ENCODE measurements around the gene S100A3. TPM values are rescaled to one million over a fixed set of nuclear protein-coding genes. Genes with fewer than 3 reads are reported as not detected.

The S100A3 gene
- total RNA-seq, 4 donors from 2014 or later: 1.1 to 2.7 TPM; not detected in 2

- Histone ChIP-seq H3K36me3 (no peaks in the 10 kb centered on the region), H3K9me3 (no peaks in the 10 kb centered on the region), H3K27ac (peak overlapping the region in 3 of 4 donors; percentile 31 to 97 (median 88)), H3K4me3 (no peak overlapping the region), H3K27me3 (no peaks in the 10 kb centered on the region), H3K4me1 (peaks cover 0 to 72% (median 46%) of the 10 kb centered on the region in 4 donors)
- no peak for DNase-seq (ENCODE audit: low spot score in 2 of 2)
- TF ChIP-seq CTCF (IDR thresholded peaks at IDR 0.05) (no peak), EP300 (IDR thresholded peaks at IDR 0.05) (no peak), POLR2A (IDR thresholded peaks at IDR 0.05) (no peak)
- 62 to 67% methylated on average over 13 of the region's 13 CpGs for WGBS, 2 donors
These were observed 7.1 kb downstream of the S100A3 start for GRCh38 chr1:153541641-153542590.

GRCh38 chr1:153540394-153541361, 8.4 kb downstream of the S100A3 start, which contains the start of gene S100A5:
Gene S100A5 (minus strand): TSS chr1:153540934. CDS start chr1:153540191, 743 bp downstream.
- Histone ChIP-seq H3K27ac (peak within 1 kb of the TSS in 3 of 4 donors; percentile 31 to 97 (median 88)), H3K9me3 (no peaks in the 10 kb centered on the region), H3K4me3 (no peak within 1 kb of the TSS), H3K27me3 (no peaks in the 10 kb centered on the region), H3K36me3 (no peaks in the 10 kb centered on the region), H3K4me1 (peaks cover 0 to 67% (median 42%) of the 10 kb centered on the region in 4 donors)
- 71 to 75% methylated on average over 11 of the region's 11 CpGs for WGBS, 2 donors
- TF ChIP-seq POLR2A (IDR thresholded peaks at IDR 0.05): no peak
- no peak for TF ChIP-seq CTCF (IDR thresholded peaks at IDR 0.05)
- no peak for TF ChIP-seq EP300 (IDR thresholded peaks at IDR 0.05)
- no peak for DNase-seq (ENCODE audit: low spot score in 2 of 2)

- Histone ChIP-seq H3K4me1 (peaks cover 0 to 62% (median 33%) of the 10 kb centered on the region in 4 donors), H3K9me3 (no peaks in the 10 kb centered on the region), H3K4me3 (no peak overlapping the region), H3K27me3 (no peaks in the 10 kb centered on the region), H3K36me3 (no peaks in the 10 kb centered on the region), H3K27ac (peak overlapping the region in 1 of 4 donors; percentile 88)
- TF ChIP-seq EP300 (IDR thresholded peaks at IDR 0.05) (no peak), POLR2A (IDR thresholded peaks at IDR 0.05) (no peak), CTCF (IDR thresholded peaks at IDR 0.05) (no peak)
- 80 to 85% methylated on average over 4 of the region's 4 CpGs for WGBS, 2 donors
- DNase-seq (ENCODE audit: low spot score in 2 of 2): no peak
These were observed 9.5 kb downstream of the S100A3 start for GRCh38 chr1:153539395-153540093.

GRCh38 chr1:153538315-153538821, 10.7 kb downstream of the S100A3 start:
- H3K27ac ChIP-seq: peak overlapping the region in 2 of 4 donors; percentile 8 to 26
- DNase-seq (ENCODE audit: low spot score in 2 of 2): no peak
- 76 to 81% methylated on average over 6 of the region's 6 CpGs for WGBS, 2 donors

More at GRCh38 chr1:153538315-153538821, 10.7 kb downstream of the S100A3 start:
- Histone ChIP-seq H3K9me3 (no peaks in the 10 kb centered on the region), H3K36me3 (no peaks in the 10 kb centered on the region), H3K4me1 (peaks cover 0 to 62% (median 27%) of the 10 kb centered on the region in 4 donors), H3K27me3 (no peaks in the 10 kb centered on the region), H3K4me3 (no peak overlapping the region)
- TF ChIP-seq EP300 (IDR thresholded peaks at IDR 0.05) (no peak), CTCF (IDR thresholded peaks at IDR 0.05) (no peak), POLR2A (IDR thresholded peaks at IDR 0.05) (no peak)

Measured in tibial nerve (tissue), 4 donors.